Measurements from ENCODE around the gene CERS6.
"Not testable (repeated sequence)": the region's sequence is repeated elsewhere in the genome, so short reads cannot be mapped to it uniquely, and the experiment has no call there.

The CERS6 gene

GRCh38 chr2:168734199-168734760 lies 278.2 kb downstream of the CERS6 start:
- no peak for DNase-seq (ENCODE audit: low read depth)

- no peak for DNase-seq (ENCODE audit: low read depth)
Observed at GRCh38 chr2:168736649-168737445, 280.8 kb downstream of the CERS6 start.

- no peak for DNase-seq (ENCODE audit: low read depth)
Observed at GRCh38 chr2:168738062-168738461, 282.0 kb downstream of the CERS6 start.

DNA sequence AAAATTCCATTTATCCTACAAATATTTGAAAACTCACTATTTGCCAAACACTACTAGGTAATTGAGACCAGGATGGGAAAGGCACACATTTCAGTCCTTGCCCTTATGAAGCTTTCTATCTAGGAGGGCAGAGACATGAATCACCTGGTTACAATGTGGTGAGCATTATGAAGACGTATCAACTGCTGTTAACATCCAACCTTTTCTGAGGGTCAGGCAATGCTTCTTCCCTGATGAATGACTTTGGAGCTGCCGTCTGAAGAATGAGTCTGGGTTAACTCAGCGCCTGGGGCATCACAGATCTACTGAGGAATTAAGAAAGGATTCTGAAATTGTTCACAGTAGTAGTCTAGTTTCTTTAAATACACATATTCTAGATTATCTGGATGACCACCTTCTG lies 284.3 kb downstream of the CERS6 start:
- DNase-seq (ENCODE audit: low read depth) = no peak

DNA sequence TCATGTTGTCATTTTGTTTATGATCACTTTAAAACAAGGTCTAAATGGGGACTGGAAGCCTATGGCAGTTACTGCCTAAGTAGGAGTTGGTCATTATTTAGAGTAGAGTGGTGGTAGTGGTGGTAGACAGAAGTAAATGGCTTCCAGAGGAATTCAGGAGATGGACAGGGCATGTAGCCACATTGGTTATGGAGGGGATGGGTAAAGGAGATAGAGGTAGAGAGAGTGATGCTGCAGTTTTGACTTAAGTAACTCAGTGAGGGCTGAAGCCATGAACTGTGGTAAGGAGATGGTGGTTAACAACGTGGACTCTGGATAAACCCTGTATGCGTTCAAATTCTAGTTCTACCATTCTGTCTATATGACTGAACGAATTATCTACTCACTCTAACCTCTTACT lies 284.7 kb downstream of the CERS6 start:
- no peak for DNase-seq (ENCODE audit: low read depth)

GRCh38 chr2:168742258-168742932 lies 286.3 kb downstream of the CERS6 start:
- DNase-seq (ENCODE audit: low read depth) = no peak

DNA sequence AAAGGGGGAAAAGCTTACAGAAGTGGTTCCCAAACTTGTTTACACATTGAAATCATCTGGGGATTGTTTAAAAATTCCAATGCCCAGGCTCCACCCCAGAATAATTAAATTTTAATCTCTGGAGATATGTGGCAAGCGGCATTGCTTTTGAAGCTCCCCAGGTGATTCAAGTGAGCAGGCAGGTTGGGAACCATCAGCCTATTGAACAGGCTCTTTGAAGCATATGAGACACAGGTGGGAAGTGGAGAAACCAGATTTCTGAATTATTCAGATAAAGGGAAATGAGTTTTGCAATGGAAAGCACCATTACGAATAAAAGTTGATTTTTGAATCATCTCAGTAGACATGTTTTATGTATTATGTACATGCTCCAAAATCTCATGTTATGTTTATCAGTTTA lies 288.8 kb downstream of the CERS6 start:
- no peak for DNase-seq (ENCODE audit: low read depth)

GRCh38 chr2:168748461-168748860 lies 292.4 kb downstream of the CERS6 start:
- DNase-seq (ENCODE audit: low read depth) = no peak

DNA sequence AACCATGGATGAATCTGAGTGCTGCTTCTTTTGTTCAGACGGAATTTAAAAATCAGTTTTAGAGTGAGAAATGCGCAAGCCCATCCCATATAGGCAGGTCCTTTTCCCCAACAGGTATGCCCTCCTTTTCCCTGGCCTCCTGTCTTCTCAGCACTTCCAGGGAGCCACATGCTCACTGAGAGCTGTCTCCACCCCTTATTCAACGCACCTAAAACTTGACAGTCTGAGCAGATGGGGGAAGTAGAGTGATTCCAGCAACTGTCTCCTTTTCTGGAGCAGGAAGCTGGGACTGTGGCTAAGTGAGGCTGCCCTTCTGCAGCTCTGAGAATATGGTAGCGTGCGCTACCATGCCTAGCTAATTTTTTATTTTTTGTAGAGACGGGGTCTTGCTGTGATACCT lies 293.2 kb downstream of the CERS6 start:
- DNase-seq (ENCODE audit: low read depth) = no peak

GRCh38 chr2:168751104-168751740 lies 295.1 kb downstream of the CERS6 start:
- no peak for DNase-seq (ENCODE audit: low read depth)

DNA sequence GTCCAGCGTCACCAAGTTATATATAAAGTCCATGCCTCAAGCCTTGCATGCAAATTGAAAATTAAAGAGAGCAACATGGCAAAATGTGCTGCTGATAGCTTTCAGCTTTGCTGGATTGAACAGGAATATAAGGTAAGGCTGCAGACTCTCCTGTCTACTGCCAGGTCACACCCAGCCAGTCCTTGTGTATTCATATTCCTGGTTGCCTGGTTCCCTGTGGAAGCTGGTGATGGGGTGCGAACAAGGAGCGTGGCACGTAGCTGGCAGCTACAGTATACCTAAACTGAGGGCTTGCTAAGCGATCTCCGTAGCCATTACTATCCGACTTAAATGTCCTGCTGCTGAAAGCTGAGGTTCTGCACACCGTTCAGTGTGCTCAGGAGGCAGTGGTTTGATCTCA lies 296.3 kb downstream of the CERS6 start:
- no peak for DNase-seq (ENCODE audit: low read depth)

DNA sequence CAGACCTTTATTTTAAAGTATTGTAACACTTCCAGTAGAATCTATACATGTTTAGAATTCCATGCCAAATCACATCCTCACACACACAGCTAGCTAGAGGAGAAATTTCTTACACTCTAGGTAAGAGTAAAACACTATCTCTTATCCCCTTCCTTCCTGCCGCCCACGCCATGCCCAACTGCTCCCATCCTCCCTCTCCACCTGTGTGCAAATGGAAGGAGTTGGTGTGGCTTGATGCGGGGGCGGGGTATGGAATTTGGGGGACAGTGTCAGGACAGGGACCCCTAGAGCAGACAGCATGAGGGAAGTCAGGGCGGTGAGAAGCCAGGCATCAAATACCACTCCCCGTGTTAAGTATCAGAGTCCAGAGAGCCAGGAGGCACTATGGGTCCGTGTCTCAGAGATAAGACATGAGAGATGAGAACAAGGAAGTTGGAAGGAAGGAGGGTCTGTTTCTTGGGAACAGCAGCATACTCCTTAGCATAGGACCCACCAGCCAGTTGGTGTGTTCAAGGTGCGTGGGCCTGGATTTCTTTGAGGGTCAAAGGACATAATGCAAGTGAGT lies 297.8 kb downstream of the CERS6 start:
- DNase-seq (ENCODE audit: low read depth) = no peak

DNA sequence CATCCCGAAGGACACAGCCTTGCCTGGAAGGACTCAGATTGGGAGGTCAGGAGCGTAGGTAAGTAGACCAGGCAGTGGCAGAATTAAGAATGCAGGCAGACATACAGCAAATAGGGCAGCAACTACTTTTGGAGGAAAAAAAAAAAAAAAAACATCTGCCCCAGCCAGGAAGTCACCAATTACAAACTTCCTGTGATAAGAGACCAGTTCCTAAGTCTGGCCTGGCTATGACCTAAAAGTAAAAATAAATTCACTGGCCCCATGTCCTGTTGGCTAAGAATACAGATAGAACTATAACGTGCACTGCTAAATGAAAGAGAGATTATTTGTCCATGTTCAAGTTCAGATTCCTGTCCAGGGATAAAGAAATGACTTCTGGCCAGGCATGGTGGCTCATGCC lies 301.2 kb downstream of the CERS6 start:
- DNase-seq (ENCODE audit: low read depth) = no peak

DNA sequence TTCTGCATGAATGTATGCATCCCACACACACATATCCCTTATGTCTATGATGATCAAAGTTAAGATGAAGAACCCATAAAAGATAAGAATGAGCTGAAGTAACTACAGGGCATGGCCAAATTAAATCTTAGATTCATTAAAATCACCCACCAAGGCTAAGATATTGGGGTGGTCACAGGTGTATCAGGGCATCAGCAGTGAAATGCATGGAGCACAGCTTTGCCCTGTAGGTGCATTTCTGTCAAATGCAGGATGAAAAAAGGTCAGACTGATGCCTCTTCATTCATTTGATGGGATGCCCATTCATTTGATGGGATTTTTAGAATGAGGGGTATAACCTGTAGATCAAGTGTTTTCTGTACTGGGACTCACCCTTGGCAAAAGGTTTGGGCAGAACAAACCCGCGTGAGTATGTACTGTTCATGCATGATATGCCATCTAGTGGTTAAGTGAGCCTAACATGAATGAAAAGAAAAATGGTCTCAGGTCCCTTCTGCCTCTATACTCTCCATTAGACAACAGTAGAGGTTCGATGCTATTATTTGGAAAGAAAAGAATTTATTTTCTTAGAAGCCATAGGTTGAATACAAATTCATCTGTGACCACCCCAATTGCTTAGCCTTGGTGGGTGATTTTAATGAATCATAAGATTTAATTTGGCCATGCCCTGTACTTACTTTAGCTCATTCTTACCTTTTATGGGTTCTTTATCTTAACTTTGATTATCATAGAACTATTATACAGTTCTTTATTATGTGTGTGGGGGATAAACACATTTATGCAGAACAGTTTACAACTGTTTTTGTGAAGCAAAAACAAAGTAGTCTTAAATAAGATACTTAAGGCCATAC lies 303.1 kb downstream of the CERS6 start:
- no peak for DNase-seq (ENCODE audit: low read depth)

DNA sequence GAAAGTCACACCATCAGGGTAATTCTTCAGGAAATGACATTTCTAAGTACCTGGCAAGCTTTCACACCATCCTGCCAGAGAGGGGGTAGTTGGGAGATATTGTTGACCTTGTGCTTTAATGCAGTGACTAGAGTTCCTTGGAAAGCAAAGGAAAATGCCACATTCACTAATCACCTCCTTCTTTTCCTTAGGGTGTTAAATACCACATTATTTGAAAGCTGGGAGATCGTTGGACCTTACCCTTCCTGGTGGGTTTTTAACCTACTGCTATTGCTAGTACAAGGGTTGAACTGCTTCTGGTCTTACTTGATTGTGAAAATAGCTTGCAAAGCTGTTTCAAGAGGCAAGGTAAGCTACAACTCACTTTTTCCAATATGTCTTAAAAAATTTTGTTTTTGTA lies 309.3 kb downstream of the CERS6 start:
- no peak for DNase-seq (ENCODE audit: low read depth)

GRCh38 chr2:168766600-168766999 lies 310.5 kb downstream of the CERS6 start:
- no peak for DNase-seq (ENCODE audit: low read depth)

DNA sequence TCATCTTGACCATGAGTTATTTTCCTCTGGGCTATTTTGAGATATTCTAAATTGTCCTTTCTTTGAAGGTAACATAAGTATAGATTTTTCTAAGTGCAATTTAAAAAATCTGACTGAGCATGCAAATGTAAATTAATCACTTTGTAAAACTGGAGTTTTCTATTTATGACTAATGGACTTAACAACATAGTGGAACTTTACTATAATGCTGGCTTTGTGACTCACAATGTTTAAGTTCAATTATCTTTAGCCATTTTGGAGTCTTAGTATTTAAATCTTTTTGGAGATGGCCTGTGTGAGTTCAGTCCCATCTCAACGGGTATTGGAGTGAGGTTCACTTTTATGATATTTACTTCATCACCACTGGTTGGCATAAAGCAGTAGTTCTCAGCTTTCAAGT lies 311.2 kb downstream of the CERS6 start:
- DNase-seq (ENCODE audit: low read depth) = no peak

- not testable (repeated sequence) for DNase-seq (ENCODE audit: low read depth)
Observed at GRCh38 chr2:168768357-168768756, 312.3 kb downstream of the CERS6 start.

DNA sequence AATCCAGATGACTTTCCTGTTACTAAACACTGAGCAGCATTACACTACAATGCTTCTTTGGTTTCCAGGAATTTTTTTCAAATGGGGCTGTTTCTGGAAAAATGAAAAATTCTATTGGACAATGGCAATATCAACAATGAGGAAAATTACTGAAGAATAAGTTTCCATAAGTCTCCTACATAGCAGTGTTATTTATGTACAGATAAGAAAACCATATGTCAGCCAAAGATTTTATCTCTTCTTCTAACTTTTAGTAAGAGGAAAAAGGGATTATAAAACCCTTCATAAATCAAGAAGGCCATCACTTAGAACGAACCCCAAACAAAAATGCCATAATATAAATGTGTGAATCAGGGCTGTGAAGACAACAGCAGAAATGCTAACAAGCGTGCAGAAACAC lies 314.7 kb downstream of the CERS6 start:
- no peak for DNase-seq (ENCODE audit: low read depth)

- no peak for DNase-seq (ENCODE audit: low read depth)
Observed at GRCh38 chr2:168772704-168773103, 316.6 kb downstream of the CERS6 start.

DNA sequence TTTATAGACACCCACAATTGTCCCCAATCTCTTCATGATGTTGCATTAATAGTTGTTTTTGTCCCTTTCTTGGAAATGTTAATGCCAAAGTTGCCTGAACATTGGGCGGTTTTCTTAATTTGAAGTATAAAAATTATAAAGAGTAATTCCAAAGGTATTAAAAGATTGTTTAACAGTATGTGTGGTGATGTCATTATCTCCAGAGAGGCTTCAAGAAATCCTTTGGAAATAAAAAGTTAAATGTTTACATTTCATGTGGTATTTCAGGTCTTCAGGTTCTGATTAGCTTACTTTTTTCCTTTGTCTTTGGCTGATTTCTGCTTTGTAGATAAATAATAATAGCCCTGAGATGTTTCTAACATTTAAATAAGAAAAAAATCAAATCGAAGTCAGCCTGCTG lies 317.1 kb downstream of the CERS6 start:
- no peak for DNase-seq (ENCODE audit: low read depth)
